ENCODE measurements around the gene AKAIN1. TPM values are rescaled to one million over a fixed set of nuclear protein-coding genes. Genes with fewer than 3 reads are reported as not detected.

AKAIN1 gene
- polyA plus RNA-seq, 1 of the 3 experiments (the other 2 are of a cell fraction): not detected

DNA sequence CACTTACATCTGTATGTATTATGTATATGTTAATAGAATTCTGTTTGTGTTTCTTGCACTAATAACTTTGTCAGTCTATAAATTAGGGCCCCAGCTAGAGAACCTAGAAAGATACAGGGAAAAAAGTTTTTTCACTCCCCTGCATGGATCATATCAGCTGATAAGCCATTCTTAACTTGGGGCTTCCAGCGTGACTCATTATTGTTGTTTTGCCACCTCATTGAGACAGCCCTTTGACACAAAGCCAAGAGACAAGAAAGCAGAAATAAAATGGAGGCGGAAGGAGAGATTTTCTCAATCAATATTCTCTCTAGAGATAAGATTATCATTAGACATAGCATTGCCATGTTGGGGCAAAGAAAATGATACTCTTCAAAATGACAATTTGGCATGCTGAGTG is 93.4 kb downstream of the AKAIN1 start:
- no peaks in the 10 kb centered on the region for H4K20me1 ChIP-seq (ENCODE audit: insufficient read depth)
- no peak for DNase-seq
- no peaks in the 10 kb centered on the region for H3K9me3 ChIP-seq
- no peaks in the 10 kb centered on the region for H3K9me2 ChIP-seq
- WGBS (ENCODE audit: low lambda C conversion rate): 0% methylated on average over 2 of the region's 2 CpGs
- CTCF ChIA-PET: no interaction called here
- H3K27ac ChIP-seq (ENCODE audit: low read depth in 2 of 2, low read length in 1 of 2): no peak overlapping the region
- H3K27me3 ChIP-seq (ENCODE audit: insufficient read depth): no peaks in the 10 kb centered on the region
- H3K36me3 ChIP-seq (replicated peaks in 1 of 2; ENCODE audit: control insufficient read depth in 1 of 2, insufficient read depth in 2 of 2, low read length in 1 of 2): no peaks in the 10 kb centered on the region
- POLR2A ChIA-PET: no interaction called here
- H3K4me3 ChIP-seq (ENCODE audit: low read depth in 2 of 2, low read length in 1 of 2): no peak overlapping the region
- no peaks in the 10 kb centered on the region for H3K4me1 ChIP-seq (ENCODE audit: control insufficient read depth in 1 of 2, insufficient read depth in 2 of 2, low read depth in 1 of 2, low read length in 1 of 2)
- TF ChIP-seq, protein P1, sequence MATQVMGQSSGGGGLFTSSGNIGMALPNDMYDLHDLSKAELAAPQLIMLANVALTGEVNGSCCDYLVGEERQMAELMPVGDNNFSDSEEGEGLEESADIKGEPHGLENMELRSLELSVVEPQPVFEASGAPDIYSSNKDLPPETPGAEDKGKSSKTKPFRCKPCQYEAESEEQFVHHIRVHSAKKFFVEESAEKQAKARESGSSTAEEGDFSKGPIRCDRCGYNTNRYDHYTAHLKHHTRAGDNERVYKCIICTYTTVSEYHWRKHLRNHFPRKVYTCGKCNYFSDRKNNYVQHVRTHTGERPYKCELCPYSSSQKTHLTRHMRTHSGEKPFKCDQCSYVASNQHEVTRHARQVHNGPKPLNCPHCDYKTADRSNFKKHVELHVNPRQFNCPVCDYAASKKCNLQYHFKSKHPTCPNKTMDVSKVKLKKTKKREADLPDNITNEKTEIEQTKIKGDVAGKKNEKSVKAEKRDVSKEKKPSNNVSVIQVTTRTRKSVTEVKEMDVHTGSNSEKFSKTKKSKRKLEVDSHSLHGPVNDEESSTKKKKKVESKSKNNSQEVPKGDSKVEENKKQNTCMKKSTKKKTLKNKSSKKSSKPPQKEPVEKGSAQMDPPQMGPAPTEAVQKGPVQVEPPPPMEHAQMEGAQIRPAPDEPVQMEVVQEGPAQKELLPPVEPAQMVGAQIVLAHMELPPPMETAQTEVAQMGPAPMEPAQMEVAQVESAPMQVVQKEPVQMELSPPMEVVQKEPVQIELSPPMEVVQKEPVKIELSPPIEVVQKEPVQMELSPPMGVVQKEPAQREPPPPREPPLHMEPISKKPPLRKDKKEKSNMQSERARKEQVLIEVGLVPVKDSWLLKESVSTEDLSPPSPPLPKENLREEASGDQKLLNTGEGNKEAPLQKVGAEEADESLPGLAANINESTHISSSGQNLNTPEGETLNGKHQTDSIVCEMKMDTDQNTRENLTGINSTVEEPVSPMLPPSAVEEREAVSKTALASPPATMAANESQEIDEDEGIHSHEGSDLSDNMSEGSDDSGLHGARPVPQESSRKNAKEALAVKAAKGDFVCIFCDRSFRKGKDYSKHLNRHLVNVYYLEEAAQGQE (IDR thresholded peaks at IDR 0.05; ENCODE audit: low read depth, low read length): no peak
- no peak for TF ChIP-seq RXRA (IDR thresholded peaks at IDR 0.05; ENCODE audit: borderline replicate concordance, low read depth)
- TF ChIP-seq NFIC (IDR thresholded peaks at IDR 0.05; ENCODE audit: borderline replicate concordance): no peak
- no peak for TF ChIP-seq GATA2 (CRISPR knock-in tag; IDR thresholded peaks at IDR 0.05)
- no peak for TF ChIP-seq SMC3 (IDR thresholded peaks at IDR 0.05; ENCODE audit: low read depth, low read length)
- TF ChIP-seq FOXJ3 (CRISPR knock-in tag; IDR thresholded peaks at IDR 0.05): no peak
- no peak for TF ChIP-seq ELF1 (IDR thresholded peaks at IDR 0.05)
- no peak for TF ChIP-seq EP300 (IDR thresholded peaks at IDR 0.05; ENCODE audit: borderline replicate concordance in 1 of 2, low read depth in 1 of 2, low read length in 1 of 2)
- no peak for TF ChIP-seq CHD2 (IDR thresholded peaks at IDR 0.05; ENCODE audit: low read length, partially characterized antibody)
- no peak for TF ChIP-seq POLR2AphosphoS5 (IDR thresholded peaks at IDR 0.05; ENCODE audit: low read depth, low read length)
- no peak for TF ChIP-seq FOSL2 (IDR thresholded peaks at IDR 0.05; ENCODE audit: borderline replicate concordance, low read depth)
- no peak for TF ChIP-seq RFX5 (IDR thresholded peaks at IDR 0.05; ENCODE audit: low read length)
- TF ChIP-seq MEF2A (IDR thresholded peaks at IDR 0.05; ENCODE audit: borderline replicate concordance, low read depth): no peak
- TF ChIP-seq TCF12 (IDR thresholded peaks at IDR 0.05): no peak
- TF ChIP-seq, protein P2, sequence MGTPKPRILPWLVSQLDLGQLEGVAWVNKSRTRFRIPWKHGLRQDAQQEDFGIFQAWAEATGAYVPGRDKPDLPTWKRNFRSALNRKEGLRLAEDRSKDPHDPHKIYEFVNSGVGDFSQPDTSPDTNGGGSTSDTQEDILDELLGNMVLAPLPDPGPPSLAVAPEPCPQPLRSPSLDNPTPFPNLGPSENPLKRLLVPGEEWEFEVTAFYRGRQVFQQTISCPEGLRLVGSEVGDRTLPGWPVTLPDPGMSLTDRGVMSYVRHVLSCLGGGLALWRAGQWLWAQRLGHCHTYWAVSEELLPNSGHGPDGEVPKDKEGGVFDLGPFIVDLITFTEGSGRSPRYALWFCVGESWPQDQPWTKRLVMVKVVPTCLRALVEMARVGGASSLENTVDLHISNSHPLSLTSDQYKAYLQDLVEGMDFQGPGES (IDR thresholded peaks at IDR 0.05; ENCODE audit: low read depth, low read length): no peak
- no peak for TF ChIP-seq MXI1 (IDR thresholded peaks at IDR 0.05; ENCODE audit: low read depth, low read length)
- TF ChIP-seq, protein P3, sequence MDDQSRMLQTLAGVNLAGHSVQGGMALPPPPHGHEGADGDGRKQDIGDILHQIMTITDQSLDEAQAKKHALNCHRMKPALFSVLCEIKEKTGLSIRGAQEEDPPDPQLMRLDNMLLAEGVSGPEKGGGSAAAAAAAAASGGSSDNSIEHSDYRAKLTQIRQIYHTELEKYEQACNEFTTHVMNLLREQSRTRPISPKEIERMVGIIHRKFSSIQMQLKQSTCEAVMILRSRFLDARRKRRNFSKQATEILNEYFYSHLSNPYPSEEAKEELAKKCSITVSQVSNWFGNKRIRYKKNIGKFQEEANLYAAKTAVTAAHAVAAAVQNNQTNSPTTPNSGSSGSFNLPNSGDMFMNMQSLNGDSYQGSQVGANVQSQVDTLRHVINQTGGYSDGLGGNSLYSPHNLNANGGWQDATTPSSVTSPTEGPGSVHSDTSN (IDR thresholded peaks at IDR 0.05): no peak
- H3F3A ChIP-seq (replicated peaks; ENCODE audit: insufficient read depth): no peaks in the 10 kb centered on the region
- H3K4me2 ChIP-seq: no peak overlapping the region
- no peak overlapping the region for H2AFZ ChIP-seq (ENCODE audit: low read depth)
- H3K79me2 ChIP-seq (ENCODE audit: insufficient read depth): no peaks in the 10 kb centered on the region
- H3K9ac ChIP-seq: no peak overlapping the region
